SK-N-SH (cell line): ENCODE data around the gene OR2S2.

Experiments used
- MEF2A ChIP-seq: IDR thresholded peaks from 2 replicates; pipeline ENCODE4 v1.4.0; 2012; ENCODE audit warnings: low read depth, borderline replicate concordance
- MXI1 ChIP-seq: IDR thresholded peaks from 2 replicates; pipeline ENCODE4 v1.6.1; 2012; ENCODE audit warnings: mild to moderate bottlenecking, low read depth, low read length, improper control_type of control experiment
- NFIC ChIP-seq: IDR thresholded peaks from 2 replicates; pipeline ENCODE4 v1.4.0; 2012; ENCODE audit warnings: borderline replicate concordance
- TF ChIP-seq, protein P1 (sequence below): fragments of 200-600 bp; sonication (generic); IDR thresholded peaks from 2 replicates; pipeline ENCODE4 v1.6.1; 2017; ENCODE audit warnings: antibody characterized with exemption, mild to moderate bottlenecking, moderate library complexity
- TF ChIP-seq, protein P2 (sequence below): IDR thresholded peaks from 2 replicates; pipeline ENCODE4 v1.6.1; 2012; ENCODE audit warnings: mild to moderate bottlenecking, low read depth, low read length, moderate library complexity

DNA sequence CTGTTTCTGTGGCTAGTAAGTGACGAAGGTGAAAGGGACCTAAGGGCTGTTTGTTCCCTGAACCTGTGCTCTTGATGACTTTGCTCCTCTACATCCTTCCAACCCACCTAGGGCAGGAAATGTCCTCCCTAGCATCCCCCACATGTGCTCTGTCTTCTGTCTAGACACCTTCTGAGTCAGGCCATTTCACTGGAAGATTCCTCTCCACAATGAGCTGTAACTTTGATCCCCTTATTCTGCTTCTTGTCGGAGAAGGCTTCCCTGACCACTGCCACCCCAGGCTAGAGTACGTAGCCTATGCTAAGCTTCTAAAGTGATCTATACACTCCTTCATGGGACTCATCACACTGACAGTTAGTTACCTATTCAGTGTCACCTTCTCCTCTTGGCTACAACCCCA, 27.0 kb downstream of the OR2S2 start:
- TF ChIP-seq MXI1 (no peak), MEF2A (no peak), NFIC (no peak)
- TF ChIP-seq, protein P1, sequence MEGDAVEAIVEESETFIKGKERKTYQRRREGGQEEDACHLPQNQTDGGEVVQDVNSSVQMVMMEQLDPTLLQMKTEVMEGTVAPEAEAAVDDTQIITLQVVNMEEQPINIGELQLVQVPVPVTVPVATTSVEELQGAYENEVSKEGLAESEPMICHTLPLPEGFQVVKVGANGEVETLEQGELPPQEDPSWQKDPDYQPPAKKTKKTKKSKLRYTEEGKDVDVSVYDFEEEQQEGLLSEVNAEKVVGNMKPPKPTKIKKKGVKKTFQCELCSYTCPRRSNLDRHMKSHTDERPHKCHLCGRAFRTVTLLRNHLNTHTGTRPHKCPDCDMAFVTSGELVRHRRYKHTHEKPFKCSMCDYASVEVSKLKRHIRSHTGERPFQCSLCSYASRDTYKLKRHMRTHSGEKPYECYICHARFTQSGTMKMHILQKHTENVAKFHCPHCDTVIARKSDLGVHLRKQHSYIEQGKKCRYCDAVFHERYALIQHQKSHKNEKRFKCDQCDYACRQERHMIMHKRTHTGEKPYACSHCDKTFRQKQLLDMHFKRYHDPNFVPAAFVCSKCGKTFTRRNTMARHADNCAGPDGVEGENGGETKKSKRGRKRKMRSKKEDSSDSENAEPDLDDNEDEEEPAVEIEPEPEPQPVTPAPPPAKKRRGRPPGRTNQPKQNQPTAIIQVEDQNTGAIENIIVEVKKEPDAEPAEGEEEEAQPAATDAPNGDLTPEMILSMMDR: no peak
- TF ChIP-seq, protein P2, sequence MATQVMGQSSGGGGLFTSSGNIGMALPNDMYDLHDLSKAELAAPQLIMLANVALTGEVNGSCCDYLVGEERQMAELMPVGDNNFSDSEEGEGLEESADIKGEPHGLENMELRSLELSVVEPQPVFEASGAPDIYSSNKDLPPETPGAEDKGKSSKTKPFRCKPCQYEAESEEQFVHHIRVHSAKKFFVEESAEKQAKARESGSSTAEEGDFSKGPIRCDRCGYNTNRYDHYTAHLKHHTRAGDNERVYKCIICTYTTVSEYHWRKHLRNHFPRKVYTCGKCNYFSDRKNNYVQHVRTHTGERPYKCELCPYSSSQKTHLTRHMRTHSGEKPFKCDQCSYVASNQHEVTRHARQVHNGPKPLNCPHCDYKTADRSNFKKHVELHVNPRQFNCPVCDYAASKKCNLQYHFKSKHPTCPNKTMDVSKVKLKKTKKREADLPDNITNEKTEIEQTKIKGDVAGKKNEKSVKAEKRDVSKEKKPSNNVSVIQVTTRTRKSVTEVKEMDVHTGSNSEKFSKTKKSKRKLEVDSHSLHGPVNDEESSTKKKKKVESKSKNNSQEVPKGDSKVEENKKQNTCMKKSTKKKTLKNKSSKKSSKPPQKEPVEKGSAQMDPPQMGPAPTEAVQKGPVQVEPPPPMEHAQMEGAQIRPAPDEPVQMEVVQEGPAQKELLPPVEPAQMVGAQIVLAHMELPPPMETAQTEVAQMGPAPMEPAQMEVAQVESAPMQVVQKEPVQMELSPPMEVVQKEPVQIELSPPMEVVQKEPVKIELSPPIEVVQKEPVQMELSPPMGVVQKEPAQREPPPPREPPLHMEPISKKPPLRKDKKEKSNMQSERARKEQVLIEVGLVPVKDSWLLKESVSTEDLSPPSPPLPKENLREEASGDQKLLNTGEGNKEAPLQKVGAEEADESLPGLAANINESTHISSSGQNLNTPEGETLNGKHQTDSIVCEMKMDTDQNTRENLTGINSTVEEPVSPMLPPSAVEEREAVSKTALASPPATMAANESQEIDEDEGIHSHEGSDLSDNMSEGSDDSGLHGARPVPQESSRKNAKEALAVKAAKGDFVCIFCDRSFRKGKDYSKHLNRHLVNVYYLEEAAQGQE: no peak
